T-helper 17 cell (primary cell): ENCODE data around the gene ZNF865. TPM values are rescaled to one million over a fixed set of nuclear protein-coding genes. Genes with fewer than 3 reads are reported as not detected.

Source experiments
- ATAC-seq: fragments of 150-1000 bp; cut with Tn5 transposase; 2 replicates; pipeline ENCODE4 v1.10.0; 2021; ENCODE audit warnings: mild to moderate bottlenecking, moderate library complexity
- DNase-seq, 3 donors: peaks; one replicate each; pipeline versions ENCODE4 v3.0.0 to v3.0.0-alpha.2; 2020 to 2021
- H3K9me3 ChIP-seq: one replicate; pipeline ENCODE4 v1.7.0; 2013; ENCODE audit warnings: low read length, mild to moderate bottlenecking; ENCODE audit not compliant: control insufficient read depth, poor library complexity, severe bottlenecking
- H3K27ac Mint-ChIP-seq: one replicate; pipeline ENCODE4 v1.8.0; 2022; ENCODE audit warnings: mild to moderate bottlenecking, moderate library complexity, mixed read lengths
- H3K27me3 Mint-ChIP-seq: one replicate; pipeline ENCODE4 v1.8.0; 2022; ENCODE audit warnings: mixed read lengths
- H3K36me3 Mint-ChIP-seq: one replicate; pipeline ENCODE4 v1.8.0; 2022; ENCODE audit warnings: low read depth, mixed read lengths
- H3K4me1 Mint-ChIP-seq: one replicate; pipeline ENCODE4 v1.8.0; 2022; ENCODE audit warnings: mild to moderate bottlenecking, mixed read lengths
- H3K4me3 Mint-ChIP-seq: one replicate; pipeline ENCODE4 v1.8.0; 2022; ENCODE audit warnings: mild to moderate bottlenecking, moderate library complexity, mixed read lengths
- total RNA-seq, 4 donors: library from RNA in 2 of 4; stranded (reverse) in 2 of 4; gene quantifications; one replicate each; pipeline ENCODE4 v1.2.3 and lab custom pipeline; 2022 to 2026

Gene ZNF865
- total RNA-seq, 2 donors from 2014 or later: 12.6 to 12.8 TPM

DNA sequence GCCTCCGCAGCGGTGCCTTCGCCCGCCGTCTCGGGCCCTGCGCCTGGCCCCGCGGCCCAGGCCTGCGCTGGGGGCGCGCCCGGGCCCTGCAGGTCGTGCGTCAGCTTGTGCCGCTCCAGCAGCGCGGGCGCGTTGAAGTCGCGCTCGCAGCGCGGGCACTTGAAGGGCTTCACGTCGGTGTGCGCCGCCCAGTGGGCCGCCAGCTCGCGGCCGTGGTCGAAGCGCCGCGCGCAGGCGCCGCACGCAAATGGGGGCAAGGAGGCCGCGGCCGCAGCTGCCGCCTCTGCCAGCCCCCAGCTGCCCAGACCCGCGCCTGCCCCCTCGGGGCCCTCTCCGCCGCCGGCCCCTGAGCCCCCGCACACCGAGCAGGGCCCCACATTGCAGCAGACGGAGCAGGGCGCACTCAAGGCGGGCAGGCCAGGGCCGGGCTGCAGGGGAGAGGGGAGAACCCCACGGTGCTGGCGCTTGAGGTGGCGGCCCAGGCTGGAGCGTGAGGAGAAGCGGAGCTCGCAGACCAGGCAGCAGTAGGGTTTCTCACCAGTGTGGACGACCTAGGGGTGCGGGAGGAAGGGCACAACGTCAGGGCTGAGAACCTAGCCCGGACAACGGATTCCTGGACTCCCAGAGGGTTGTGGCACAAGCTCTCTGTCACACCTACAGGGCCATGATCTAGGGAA, 12.2 kb upstream of the ZNF865 start:
- no peak for ATAC-seq
- Mint-ChIP-seq H3K4me3 (no peak overlapping the region), H3K4me1 (peaks cover 5% of the 10 kb centered on the region), H3K27me3 (no peaks in the 10 kb centered on the region), H3K36me3 (peaks cover 8% of the 10 kb centered on the region), H3K27ac (no peak overlapping the region)
- no peaks in the 10 kb centered on the region for H3K9me3 ChIP-seq
- DNase-seq: no peak

GRCh38 chr19:55594996-55595545, 10.4 kb upstream of the ZNF865 start:
- H3K9me3 ChIP-seq: no peaks in the 10 kb centered on the region
- H3K4me1 Mint-ChIP-seq: peaks cover 9% of the 10 kb centered on the region
- ATAC-seq (no peak), DNase-seq (no peak)
- no peak overlapping the region for H3K4me3 Mint-ChIP-seq
- peaks cover 8% of the 10 kb centered on the region for H3K36me3 Mint-ChIP-seq
- no peaks in the 10 kb centered on the region for H3K27me3 Mint-ChIP-seq
- no peak overlapping the region for H3K27ac Mint-ChIP-seq

DNA sequence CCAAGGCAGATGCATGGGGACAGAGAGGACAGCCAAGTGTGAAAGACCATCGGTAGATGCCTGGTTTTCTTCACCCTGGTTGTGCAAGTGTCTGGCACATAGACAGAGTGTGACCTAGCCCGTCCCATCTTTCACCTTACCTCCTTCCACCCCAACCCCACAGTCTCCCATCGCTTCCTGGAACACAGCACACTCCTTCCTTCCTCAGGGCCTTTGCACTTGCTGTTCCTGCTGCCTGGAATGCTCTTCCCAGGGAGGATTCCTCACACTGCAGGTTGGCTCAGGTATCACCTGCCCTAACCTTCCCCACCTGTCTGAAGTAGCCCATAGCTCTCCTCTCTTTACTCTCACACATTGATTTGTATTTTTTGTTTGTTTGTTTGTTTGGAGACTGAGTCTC, 9.1 kb upstream of the ZNF865 start:
- Mint-ChIP-seq H3K36me3 (peaks cover 8% of the 10 kb centered on the region), H3K4me1 (peaks cover 13% of the 10 kb centered on the region), H3K4me3 (no peak overlapping the region), H3K27me3 (no peaks in the 10 kb centered on the region), H3K27ac (no peak overlapping the region)
- DNase-seq (no peak), ATAC-seq (no peak)
- no peaks in the 10 kb centered on the region for H3K9me3 ChIP-seq

DNA sequence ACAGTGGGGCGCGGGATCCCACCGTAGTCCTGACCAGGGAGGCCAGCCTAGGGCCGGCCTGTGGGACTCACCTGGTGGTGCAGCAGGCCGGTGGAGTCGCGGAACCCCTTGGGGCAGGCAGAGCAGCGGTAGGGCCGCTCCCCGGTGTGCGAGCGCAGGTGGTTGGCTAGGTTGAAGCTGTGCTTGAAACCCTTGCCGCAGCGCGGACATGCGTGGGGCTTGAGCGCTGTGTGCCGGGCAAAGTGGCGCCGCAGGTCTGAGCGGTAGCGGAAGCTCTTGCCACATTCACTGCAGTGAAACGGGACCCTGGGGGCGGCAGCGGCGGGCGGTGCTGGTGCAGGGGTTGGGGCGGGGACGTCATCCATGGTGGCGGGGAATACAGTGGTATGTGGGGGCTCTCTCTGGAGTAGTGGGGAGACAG, 7.9 kb upstream of the ZNF865 start:
- Mint-ChIP-seq H3K36me3 (peaks cover 8% of the 10 kb centered on the region), H3K27ac (no peak overlapping the region), H3K4me3 (no peak overlapping the region), H3K27me3 (no peaks in the 10 kb centered on the region), H3K4me1 (peaks cover 17% of the 10 kb centered on the region)
- ATAC-seq (no peak), DNase-seq (no peak)
- H3K9me3 ChIP-seq: no peaks in the 10 kb centered on the region

DNA sequence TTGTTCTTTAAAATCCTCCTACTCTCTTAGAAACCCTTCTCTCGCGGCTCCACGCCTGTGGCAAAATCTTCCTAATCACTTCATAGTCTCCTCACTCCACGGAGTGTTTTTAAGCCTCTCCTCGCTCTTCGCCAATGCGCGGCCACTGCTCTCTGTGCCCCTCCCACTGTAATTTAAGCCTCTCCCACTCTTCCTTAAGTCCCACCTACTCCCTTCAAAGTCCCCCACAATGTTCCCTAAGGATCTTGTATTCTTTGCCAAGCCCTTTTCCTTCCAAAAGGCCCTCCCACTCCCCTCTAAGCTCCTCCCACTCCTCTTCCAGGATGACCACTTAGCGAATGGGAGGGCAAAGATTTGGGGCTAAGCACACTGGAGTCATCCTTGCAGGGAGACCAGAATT, 7.4 kb upstream of the ZNF865 start:
- Mint-ChIP-seq H3K4me3 (no peak overlapping the region), H3K36me3 (peaks cover 8% of the 10 kb centered on the region), H3K4me1 (peaks cover 17% of the 10 kb centered on the region), H3K27me3 (no peaks in the 10 kb centered on the region), H3K27ac (no peak overlapping the region)
- no peaks in the 10 kb centered on the region for H3K9me3 ChIP-seq
- ATAC-seq (no peak), DNase-seq (no peak)

DNA sequence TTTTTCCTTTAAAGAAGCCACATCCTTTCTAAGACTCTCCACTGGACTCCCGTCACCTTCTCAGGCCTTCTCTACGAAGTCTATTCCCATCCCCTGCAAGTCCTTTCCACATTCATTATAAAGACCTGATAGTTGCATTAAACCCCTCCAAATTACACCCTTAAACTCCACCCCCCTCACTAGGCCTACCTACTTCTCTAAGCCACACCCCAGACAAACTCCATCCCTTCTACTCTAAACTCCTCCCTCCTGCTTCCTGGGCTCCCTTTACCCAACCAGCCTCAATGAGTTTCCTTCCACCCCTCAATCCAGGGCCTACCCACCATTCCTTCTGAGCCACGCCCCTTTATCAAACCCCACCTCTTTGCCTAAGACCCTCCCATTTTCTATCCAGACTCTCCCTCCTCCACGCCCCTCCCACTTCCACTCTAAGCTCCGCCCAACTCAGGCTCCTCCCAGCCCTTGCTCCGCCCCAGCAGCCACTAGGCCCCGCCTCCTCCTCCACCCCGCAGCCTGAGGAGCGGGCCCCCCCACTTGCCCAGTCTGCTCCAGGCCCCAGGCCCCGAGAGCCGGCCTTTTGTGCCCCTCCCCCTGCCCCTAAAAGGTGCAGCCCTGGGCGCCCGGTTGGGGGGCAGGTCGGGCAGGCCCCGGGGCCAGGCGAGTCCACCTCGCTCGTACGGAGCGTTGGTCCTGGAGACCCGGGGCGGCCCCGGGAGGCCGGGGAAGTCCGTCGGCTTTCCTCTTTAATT, 6.6 kb upstream of the ZNF865 start:
- DNase-seq (peak; percentile 83 to 94 (median 90)), ATAC-seq (peak; percentile 76)
- no peaks in the 10 kb centered on the region for H3K27me3 Mint-ChIP-seq
- H3K9me3 ChIP-seq: no peaks in the 10 kb centered on the region
- peaks cover 17% of the 10 kb centered on the region for H3K4me1 Mint-ChIP-seq
- peak overlapping the region; percentile 95 for H3K27ac Mint-ChIP-seq
- peaks cover 8% of the 10 kb centered on the region for H3K36me3 Mint-ChIP-seq
- H3K4me3 Mint-ChIP-seq: peak overlapping the region; percentile 95

GRCh38 chr19:55599468-55599841, 6.0 kb upstream of the ZNF865 start, which contains the start of gene FIZ1:
Gene FIZ1, minus strand, starts transcription at chr19:55599517. Its CDS starts 1,652 bp downstream, at chr19:55597865.
- peaks cover 8% of the 10 kb centered on the region for H3K36me3 Mint-ChIP-seq

DNA sequence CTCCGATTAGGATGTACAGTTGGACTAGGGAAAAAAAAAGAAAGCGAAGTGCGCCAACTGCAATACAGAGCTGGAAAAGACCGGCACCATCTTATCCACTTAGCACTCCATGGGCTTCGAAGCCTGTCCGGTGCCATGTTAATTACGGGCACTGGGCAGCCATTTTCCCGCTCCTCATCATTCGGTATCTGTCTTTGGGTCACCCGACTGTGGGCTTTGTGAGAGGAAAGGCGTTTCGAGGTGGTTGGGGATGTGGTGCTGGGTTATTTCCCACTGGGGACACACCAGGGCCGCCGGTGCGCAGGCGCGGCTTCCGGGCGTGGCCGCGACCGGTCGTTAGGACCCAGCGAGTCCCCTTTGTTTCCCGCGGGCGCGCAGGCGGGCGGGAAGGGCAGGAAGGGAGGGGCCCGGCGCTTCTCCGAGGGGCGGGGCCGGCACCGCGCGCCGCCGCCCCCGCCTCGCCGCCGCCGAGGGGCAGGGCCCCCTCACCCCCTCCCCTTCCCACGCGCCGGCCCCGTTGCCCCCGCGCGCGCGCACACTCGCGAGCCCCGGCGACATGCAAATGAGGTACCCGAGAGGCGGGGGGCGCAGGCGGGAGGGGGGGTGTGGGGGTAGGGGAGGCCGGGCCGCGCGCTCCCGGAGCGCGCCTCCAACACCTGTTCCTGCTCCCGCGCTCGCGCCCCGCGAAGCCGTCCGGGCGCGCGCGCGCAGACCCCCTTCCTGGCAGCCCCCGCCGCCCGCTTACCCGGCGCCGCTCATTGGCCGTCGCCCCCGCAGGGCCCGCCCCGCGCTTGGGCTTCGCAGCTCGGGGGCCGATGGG, 5.4 kb upstream of the ZNF865 start, which contains the start of gene ZNF524:
ZNF524 (plus strand) TSS at position 447 of the 820 bp plus-strand sequence. CDS start 1,825 bp downstream, outside the sequence.
- Mint-ChIP-seq H3K4me3 (peak within 1 kb of the TSS; percentile 95), H3K36me3 (peaks cover 6% of the 10 kb centered on the region), H3K27ac (peak within 1 kb of the TSS; percentile 95), H3K4me1 (peaks cover 24% of the 10 kb centered on the region), H3K27me3 (no peaks in the 10 kb centered on the region)
- ATAC-seq (peak; percentile 71), DNase-seq (peak; percentile 71 to 83 (median 81))
- no peaks in the 10 kb centered on the region for H3K9me3 ChIP-seq

More at GRCh38 chr19:55599468-55599841, 6.0 kb upstream of the ZNF865 start, which contains the start of gene FIZ1:
- Mint-ChIP-seq H3K27me3 (no peaks in the 10 kb centered on the region), H3K4me3 (peak within 1 kb of the TSS; percentile 95), H3K4me1 (peaks cover 20% of the 10 kb centered on the region), H3K27ac (peak within 1 kb of the TSS; percentile 95)
- ATAC-seq (peak; percentile 80), DNase-seq (peak; percentile 90 to 94 (median 91))
- no peaks in the 10 kb centered on the region for H3K9me3 ChIP-seq

DNA sequence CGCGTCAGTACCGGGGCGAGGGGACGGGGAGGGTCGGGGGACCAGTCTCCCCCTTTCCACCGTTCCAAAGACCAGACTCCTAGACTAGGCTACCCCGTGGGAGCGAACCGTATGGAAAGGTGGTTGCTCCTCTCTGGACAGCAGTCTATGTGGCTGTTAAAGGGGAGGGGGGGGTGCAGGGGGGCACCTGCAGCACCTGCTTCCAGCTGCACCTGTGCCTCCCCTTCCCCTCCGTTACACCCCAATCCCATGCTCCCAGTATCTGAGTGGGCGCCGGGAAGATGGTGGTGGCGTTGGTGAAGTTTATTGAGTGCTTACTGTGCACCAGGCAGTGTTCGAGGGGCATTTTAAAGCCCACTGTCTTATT, 4.8 kb upstream of the ZNF865 start:
- H3K27ac Mint-ChIP-seq: peak overlapping the region; percentile 77
- H3K36me3 Mint-ChIP-seq: peaks cover 5% of the 10 kb centered on the region
- DNase-seq (no peak), ATAC-seq (no peak)
- peak overlapping the region; percentile 95 for H3K4me3 Mint-ChIP-seq
- no peaks in the 10 kb centered on the region for H3K9me3 ChIP-seq
- no peaks in the 10 kb centered on the region for H3K27me3 Mint-ChIP-seq
- H3K4me1 Mint-ChIP-seq: peaks cover 24% of the 10 kb centered on the region

DNA sequence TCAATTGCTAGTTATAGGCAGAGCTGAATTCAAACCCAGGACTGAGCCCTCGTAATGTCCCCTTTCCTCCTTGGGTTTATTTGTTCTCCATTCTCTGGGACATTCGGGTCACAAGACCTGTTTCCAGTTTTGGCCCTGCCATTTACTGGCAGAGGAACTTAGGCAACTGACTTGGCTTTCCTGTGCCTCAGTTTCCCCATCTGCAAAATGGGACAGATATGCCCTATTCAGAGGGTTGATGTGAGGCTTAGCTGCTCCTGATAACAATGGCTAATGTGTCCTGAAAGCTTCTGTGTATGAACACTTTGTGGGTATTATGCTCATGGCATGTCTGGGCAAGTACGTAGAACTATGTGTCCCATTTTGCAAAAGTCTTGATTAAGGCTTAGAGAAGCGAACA, 4.4 kb upstream of the ZNF865 start:
- Mint-ChIP-seq H3K36me3 (peaks cover 6% of the 10 kb centered on the region), H3K4me1 (peaks cover 28% of the 10 kb centered on the region), H3K27ac (peak overlapping the region; percentile 77), H3K27me3 (no peaks in the 10 kb centered on the region), H3K4me3 (peak overlapping the region; percentile 95)
- DNase-seq (no peak), ATAC-seq (no peak)
- H3K9me3 ChIP-seq: no peaks in the 10 kb centered on the region

GRCh38 chr19:55602104-55603001, 3.1 kb upstream of the ZNF865 start:
- H3K9me3 ChIP-seq: no peaks in the 10 kb centered on the region
- no peak for ATAC-seq
- H3K36me3 Mint-ChIP-seq: peaks cover 5% of the 10 kb centered on the region
- DNase-seq: no peak
- no peak overlapping the region for H3K27ac Mint-ChIP-seq
- peaks cover 37% of the 10 kb centered on the region for H3K4me1 Mint-ChIP-seq
- H3K4me3 Mint-ChIP-seq: no peak overlapping the region
- H3K27me3 Mint-ChIP-seq: no peaks in the 10 kb centered on the region

- DNase-seq: no peak
Observed at GRCh38 chr19:55603115-55603514, 2.3 kb upstream of the ZNF865 start.

More at GRCh38 chr19:55603115-55603514, 2.3 kb upstream of the ZNF865 start:
- Mint-ChIP-seq H3K27ac (no peak overlapping the region), H3K27me3 (no peaks in the 10 kb centered on the region), H3K4me1 (peaks cover 39% of the 10 kb centered on the region), H3K36me3 (peaks cover 8% of the 10 kb centered on the region), H3K4me3 (peak overlapping the region; percentile 36)
- no peaks in the 10 kb centered on the region for H3K9me3 ChIP-seq
- ATAC-seq: no peak
